HEK293T (cell line): ENCODE measurements around the gene MED8.

Experiments used
- CTCF ChIA-PET: fragments of 350-600 bp; formaldehyde crosslinking; extraction: SDS; loops from one replicate; lab custom pipeline; 2021; ENCODE audit warnings: antibody characterized with exemption, inconsistent platforms; lab: Yijun Ruan, JAX
- POLR2A ChIA-PET: fragments of 350-600 bp; formaldehyde crosslinking; extraction: SDS; loops from one replicate; lab custom pipeline; 2020; ENCODE audit warnings: antibody characterized with exemption, inconsistent platforms; lab: Yijun Ruan, JAX
- DNase-seq: peaks from one replicate; pipeline ENCODE4 v3.0.0; 2012; ENCODE audit warnings: mixed read lengths; ENCODE audit errors: extremely low spot score
- ARNT ChIP-seq: fragments of 450-650 bp; IDR thresholded peaks from 2 replicates; pipeline ENCODE4 v1.6.1; 2017; ENCODE audit warnings: mild to moderate bottlenecking
- BHLHE40 ChIP-seq: fragments of 450-650 bp; IDR thresholded peaks from 2 replicates; pipeline ENCODE4 v1.6.1; 2016; ENCODE audit warnings: mild to moderate bottlenecking, moderate library complexity, borderline replicate concordance
- CTBP1 ChIP-seq: fragments of 450-650 bp; IDR thresholded peaks from 2 replicates; pipeline ENCODE4 v1.6.1; 2016; ENCODE audit warnings: borderline replicate concordance
- ELF4 ChIP-seq: fragments of 450-650 bp; IDR thresholded peaks from 2 replicates; pipeline ENCODE4 v1.6.1; 2017; ENCODE audit warnings: antibody characterized with exemption
- FOXA1 ChIP-seq: fragments of 450-650 bp; IDR thresholded peaks from 2 replicates; pipeline ENCODE4 v1.6.1; 2016; ENCODE audit warnings: mild to moderate bottlenecking
- FOXK2 ChIP-seq: fragments of 450-650 bp; IDR thresholded peaks from 2 replicates; pipeline ENCODE4 v1.6.1; 2016; ENCODE audit warnings: mild to moderate bottlenecking
- FOXM1 ChIP-seq: fragments of 450-650 bp; IDR thresholded peaks from 2 replicates; pipeline ENCODE4 v1.6.1; 2017; ENCODE audit warnings: mild to moderate bottlenecking, borderline replicate concordance
- HDGF ChIP-seq: fragments of 450-650 bp; IDR thresholded peaks from 2 replicates; pipeline ENCODE4 v1.6.1; 2017; ENCODE audit warnings: antibody characterized with exemption, borderline replicate concordance
- L3MBTL2 ChIP-seq: fragments of 450-650 bp; conservative IDR thresholded peaks from 2 replicates; pipeline ENCODE4 v1.6.1; 2016; ENCODE audit warnings: mild to moderate bottlenecking
- LEF1 ChIP-seq: fragments of 450-650 bp; IDR thresholded peaks from 2 replicates; pipeline ENCODE4 v1.6.1; 2017; ENCODE audit warnings: mild to moderate bottlenecking, borderline replicate concordance
- NFRKB ChIP-seq: fragments of 450-650 bp; IDR thresholded peaks from 2 replicates; pipeline ENCODE4 v1.6.1; 2016; ENCODE audit warnings: mild to moderate bottlenecking, moderate library complexity
- SP1 ChIP-seq: fragments of 450-650 bp; IDR thresholded peaks from 2 replicates; pipeline ENCODE4 v1.6.1; 2017
- SUZ12 ChIP-seq: fragments of 450-650 bp; IDR thresholded peaks from 2 replicates; pipeline ENCODE4 v1.6.1; 2016; ENCODE audit warnings: mild to moderate bottlenecking
- TARDBP ChIP-seq: fragments of 450-650 bp; IDR thresholded peaks from 2 replicates; pipeline ENCODE4 v1.6.1; 2016
- ZNF384 ChIP-seq: fragments of 450-650 bp; IDR thresholded peaks from 2 replicates; pipeline ENCODE4 v1.6.1; 2016
- TF ChIP-seq, protein P1 (sequence below): fragments of 450-650 bp; IDR thresholded peaks from 2 replicates; pipeline ENCODE4 v1.6.1; 2016

Gene MED8

DNA sequence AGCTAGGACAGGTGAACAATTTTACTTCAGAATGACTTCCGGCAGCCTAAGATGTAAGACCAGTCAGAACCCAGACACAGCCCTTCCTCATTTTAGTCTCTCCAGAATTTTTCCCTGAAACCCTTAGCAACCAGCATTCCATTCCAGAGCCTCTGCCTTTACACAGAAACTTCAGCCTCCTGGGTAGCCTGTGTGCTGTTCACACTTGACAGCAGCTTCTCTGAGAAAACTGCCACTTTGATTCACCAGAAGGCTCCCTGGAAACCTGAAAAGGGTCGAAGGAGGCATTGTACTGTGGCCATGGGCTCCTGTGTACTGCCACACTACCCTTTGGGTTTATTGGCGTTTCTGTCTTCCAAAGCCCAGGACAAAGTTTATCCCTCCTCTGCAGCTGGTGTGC lies 46.8 kb upstream of the MED8 start:
- no peak for DNase-seq
- POLR2A ChIA-PET = interaction anchor here (0.9 kb wide), 1 partner anchor 13 kb away, joined by 4 read pairs; no protein-coding TSS in a partner anchor
- CTCF ChIA-PET = no interaction called here
- no peak for TF ChIP-seq ZNF384
- no peak for TF ChIP-seq CTBP1
- TF ChIP-seq NFRKB = no peak
- TF ChIP-seq L3MBTL2 = no peak
- TF ChIP-seq, protein P1, sequence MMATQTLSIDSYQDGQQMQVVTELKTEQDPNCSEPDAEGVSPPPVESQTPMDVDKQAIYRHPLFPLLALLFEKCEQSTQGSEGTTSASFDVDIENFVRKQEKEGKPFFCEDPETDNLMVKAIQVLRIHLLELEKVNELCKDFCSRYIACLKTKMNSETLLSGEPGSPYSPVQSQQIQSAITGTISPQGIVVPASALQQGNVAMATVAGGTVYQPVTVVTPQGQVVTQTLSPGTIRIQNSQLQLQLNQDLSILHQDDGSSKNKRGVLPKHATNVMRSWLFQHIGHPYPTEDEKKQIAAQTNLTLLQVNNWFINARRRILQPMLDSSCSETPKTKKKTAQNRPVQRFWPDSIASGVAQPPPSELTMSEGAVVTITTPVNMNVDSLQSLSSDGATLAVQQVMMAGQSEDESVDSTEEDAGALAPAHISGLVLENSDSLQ = no peak
- no peak for TF ChIP-seq FOXK2

DNA sequence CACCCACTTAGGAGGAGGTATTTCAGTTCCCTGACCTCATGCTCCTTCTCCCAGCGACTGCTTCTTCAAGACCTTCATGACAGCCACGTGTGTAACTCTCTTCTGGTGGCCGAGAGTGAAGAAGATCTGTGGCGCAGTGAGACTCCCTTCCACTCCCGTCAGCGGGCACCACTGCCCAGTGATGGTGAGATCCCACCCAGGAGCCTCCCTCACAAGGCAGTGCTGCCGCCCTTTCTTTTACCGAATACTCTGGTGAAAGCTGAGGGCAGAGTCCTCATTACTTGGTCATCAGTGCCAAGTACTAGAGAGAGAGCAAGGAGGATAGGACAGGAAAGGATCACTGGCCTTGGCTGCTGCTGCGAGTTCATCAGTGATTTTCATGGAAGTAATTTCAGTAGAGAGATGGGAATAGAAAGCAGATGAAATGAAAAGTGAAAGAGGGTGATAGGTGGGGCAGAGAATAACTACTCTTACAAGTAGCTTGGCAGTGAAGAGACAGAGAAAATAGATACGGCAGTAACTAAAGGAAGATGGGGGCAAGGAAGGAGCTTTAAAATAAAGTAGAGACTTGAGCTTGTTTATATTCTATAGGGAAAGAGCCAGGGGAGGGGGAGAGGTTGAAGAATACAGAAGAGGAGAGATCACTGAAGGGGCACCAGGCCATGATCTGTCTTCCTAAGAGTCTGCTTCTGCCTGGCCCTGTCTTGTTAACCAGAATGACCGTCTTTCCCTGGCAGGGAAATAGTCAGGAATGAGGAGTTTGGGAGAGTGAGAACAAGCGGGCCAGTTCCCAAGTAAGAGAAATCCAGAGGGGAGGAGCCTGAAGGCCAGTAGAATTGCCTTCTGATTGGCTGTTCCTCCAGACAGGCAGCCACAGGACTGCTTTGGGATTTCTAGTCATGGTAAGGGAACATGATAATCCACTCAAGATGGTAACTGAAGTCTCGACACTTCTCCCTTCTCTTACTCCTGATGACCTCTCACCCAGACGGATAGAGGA lies 45.8 kb upstream of the MED8 start:
- TF ChIP-seq CTBP1 (no peak), FOXM1 (no peak), LEF1 (no peak), SP1 (no peak), L3MBTL2 (no peak), FOXA1 (no peak), ELF4 (no peak), ARNT (no peak), ZNF384 (no peak), HDGF (no peak), SUZ12 (no peak), NFRKB (no peak), TARDBP (no peak)
- TF ChIP-seq, protein P1 = no peak
- POLR2A ChIA-PET = interaction anchor here (1.1 kb wide), 1 partner anchor 26 kb away, joined by 3 read pairs; no protein-coding TSS in a partner anchor
- no peak for DNase-seq
- CTCF ChIA-PET = no interaction called here

DNA sequence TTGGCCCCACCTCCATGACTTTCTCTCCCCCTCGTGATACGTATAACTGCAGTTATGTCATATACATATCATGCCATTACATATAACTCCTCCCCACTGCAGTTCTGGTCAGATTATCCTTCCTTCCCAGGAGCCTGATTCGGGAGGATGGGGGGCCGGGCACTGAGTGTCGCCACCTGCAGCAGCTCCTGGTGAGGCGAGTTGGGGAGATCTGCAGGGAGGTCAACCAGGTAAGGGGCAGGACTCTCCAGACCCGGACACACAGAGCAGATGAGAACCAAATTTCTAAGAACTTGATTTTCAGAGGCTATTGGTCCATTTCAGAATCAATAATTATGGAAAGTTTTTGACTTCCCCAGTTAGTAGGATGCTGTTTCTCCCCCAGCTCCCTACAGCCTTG lies 44.7 kb upstream of the MED8 start:
- no peak for TF ChIP-seq SUZ12
- no peak for TF ChIP-seq CTBP1
- TF ChIP-seq, protein P1 = no peak
- no peak for DNase-seq
- POLR2A ChIA-PET = interaction anchor here (1.1 kb wide), 1 partner anchor 28 kb away, joined by 3 read pairs; no protein-coding TSS in a partner anchor
- CTCF ChIA-PET = no interaction called here

DNA sequence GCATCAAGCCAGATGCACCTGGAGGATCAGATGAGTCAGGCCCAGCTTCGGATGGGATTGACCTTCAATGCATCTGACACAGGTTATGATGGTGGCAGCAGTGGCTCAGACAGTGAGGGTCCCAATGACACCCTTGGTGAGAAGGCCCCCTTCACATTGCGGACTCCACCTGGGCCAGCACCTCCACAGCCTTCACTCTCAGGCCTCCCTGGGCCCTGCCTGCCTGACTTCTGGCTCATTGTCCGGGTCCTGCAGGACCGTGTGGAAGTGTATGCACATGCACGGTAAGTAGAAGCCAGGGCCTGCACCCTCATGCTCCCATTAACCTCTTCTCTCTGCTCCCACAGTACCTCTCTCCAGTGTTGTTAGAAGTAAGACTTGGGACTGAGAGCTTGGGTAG lies 43.3 kb upstream of the MED8 start:
- DNase-seq = no peak
- POLR2A ChIA-PET = no interaction called here
- CTCF ChIA-PET = no interaction called here
- TF ChIP-seq LEF1 (no peak), ARNT (no peak), HDGF (no peak), SP1 (no peak), ELF4 (no peak)

DNA sequence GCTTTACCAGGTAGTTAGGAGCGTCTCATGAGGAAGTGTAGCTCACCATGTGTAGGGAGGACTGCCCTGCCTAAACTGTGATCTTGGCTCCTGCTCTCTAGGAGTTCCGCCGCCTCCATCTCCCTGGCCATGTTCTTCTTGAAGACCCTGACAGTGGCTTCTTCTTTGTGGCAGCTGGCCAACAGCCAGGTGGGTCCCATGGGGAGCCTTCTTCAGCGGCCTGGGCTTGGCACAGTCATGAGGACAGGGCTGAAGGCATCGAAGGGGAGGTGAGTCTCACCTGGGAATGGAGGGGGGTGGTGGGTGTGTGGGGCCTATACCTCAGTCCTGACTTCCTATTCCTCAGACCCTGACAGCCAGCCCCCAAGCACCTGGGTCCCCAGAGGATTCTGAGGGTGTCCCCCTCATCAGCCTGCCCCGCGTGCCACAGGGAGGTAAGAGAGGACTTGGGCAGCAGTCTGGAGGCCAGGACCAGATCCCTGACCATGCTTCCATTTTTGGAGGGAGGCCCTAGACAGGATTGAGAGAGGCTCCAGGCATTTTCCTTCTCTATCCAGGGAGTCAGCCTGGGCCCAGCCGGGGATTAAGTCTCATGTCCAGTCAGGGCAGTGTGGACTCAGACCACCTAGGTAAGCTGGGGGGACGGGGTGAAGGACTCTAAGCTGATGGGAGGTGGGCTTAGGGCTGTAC lies 42.7 kb upstream of the MED8 start:
- POLR2A ChIA-PET = no interaction called here
- TF ChIP-seq BHLHE40 (no peak), ARNT (no peak), FOXK2 (no peak), SP1 (no peak), FOXA1 (no peak), TARDBP (no peak), L3MBTL2 (no peak), CTBP1 (no peak), ELF4 (no peak)
- no peak for DNase-seq
- CTCF ChIA-PET = no interaction called here

DNA sequence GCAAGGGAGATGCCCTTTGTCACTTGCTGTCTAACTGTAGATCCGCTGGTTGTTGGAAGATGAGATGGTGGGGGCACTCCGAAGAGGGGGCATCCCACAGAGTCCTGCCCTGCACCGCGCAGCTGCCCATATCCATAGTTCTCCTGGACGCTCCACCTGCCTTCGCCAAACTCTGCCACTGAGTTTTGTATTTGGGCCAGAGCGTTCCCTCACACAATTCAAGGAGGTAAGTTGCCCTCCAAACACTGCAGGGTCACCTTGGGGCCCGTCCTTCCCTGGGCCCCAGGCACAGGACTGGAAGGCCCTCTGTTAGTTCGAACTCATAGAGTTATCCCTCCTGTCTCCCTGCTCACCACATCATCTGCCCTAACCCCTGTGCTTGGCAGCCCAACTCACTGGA lies 42.1 kb upstream of the MED8 start:
- TF ChIP-seq ELF4 = no peak
- no peak for TF ChIP-seq TARDBP
- no peak for TF ChIP-seq CTBP1
- no peak for TF ChIP-seq BHLHE40
- no peak for TF ChIP-seq ARNT
- no peak for TF ChIP-seq FOXM1
- no peak for TF ChIP-seq FOXK2
- POLR2A ChIA-PET = no interaction called here
- DNase-seq = no peak

DNA sequence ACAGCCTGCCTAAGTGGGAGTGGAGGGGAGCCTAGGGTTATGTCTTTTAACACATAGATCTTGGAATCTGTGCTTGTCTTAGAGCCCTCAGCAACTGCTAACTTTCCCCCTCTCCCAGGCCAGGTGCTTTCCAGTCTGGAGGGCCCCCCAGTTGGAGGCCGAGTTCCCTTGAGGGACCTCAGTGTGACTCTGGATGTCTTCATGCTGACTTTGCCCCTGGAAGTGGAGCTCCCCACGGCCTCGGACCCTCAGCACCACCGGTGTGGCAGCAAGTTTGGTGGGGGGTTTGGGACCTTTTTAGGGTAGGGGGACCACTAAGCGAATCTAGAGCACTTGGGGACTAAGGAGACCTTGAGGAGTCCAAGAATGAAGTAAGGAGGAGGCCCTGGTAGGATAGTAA lies 41.2 kb upstream of the MED8 start:
- CTCF ChIA-PET = no interaction called here
- DNase-seq = no peak
- POLR2A ChIA-PET = interaction anchor here (1.3 kb wide), 1 partner anchor 23 kb away, joined by 5 read pairs; no protein-coding TSS in a partner anchor
- no peak for TF ChIP-seq LEF1
- TF ChIP-seq FOXA1 = no peak
- no peak for TF ChIP-seq CTBP1
- no peak for TF ChIP-seq HDGF
- no peak for TF ChIP-seq ARNT
- no peak for TF ChIP-seq ZNF384
- TF ChIP-seq ELF4 = no peak
- no peak for TF ChIP-seq BHLHE40
- TF ChIP-seq FOXM1 = no peak
- no peak for TF ChIP-seq SP1
- TF ChIP-seq, protein P1 = no peak
- TF ChIP-seq NFRKB = no peak
- no peak for TF ChIP-seq SUZ12
- no peak for TF ChIP-seq FOXK2
- no peak for TF ChIP-seq L3MBTL2

More for the DNA sequence above, 42.1 kb upstream of the MED8 start:
- CTCF ChIA-PET = no interaction called here
